H1 (cell line): ENCODE measurements around the gene PDC. TPM values are rescaled to one million over a fixed set of nuclear protein-coding genes. Genes with fewer than 3 reads are reported as not detected.

Source experiments
- CTCF ChIA-PET: fragments of 300-600 bp; sonication (Branson Sonifier 250); formaldehyde crosslinking; loops from one replicate; lab custom pipeline; 2021; ENCODE audit not compliant: partially characterized antibody; lab: Charles Lee
- POLR2A ChIA-PET: fragments of 300-600 bp; sonication (Branson Sonifier 250); formaldehyde crosslinking; loops from one replicate; lab custom pipeline; 2021; ENCODE audit warnings: inconsistent platforms; ENCODE audit not compliant: partially characterized antibody; lab: Charles Lee
- DNase-seq, 2 experiments: peaks; one replicate each; pipeline versions ENCODE4 v3.0.0 to v3.0.0-alpha.2; 2010 to 2022; ENCODE audit warnings: low spot score in 2 of 2, low read depth in 1 of 2, mixed read lengths in 1 of 2
- FAIRE-seq: peaks from 2 replicates; lab custom pipeline; 2011; peaks lifted over from hg19 to GRCh38; lab: Jason Lieb, UNC
- H2AFZ ChIP-seq: 2 replicates; pipeline ENCODE4 v1.8.1; 2012; ENCODE audit warnings: low read length, inconsistent platforms
- H2AK5ac ChIP-seq: 2 replicates; pipeline ENCODE4 v1.6.1; 2013; ENCODE audit warnings: low read depth, low read length
- H2BK120ac ChIP-seq: replicated peaks from 2 replicates; pipeline ENCODE3; 2013; ENCODE audit warnings: low read depth, low read length, inconsistent platforms
- H2BK12ac ChIP-seq: 2 replicates; pipeline ENCODE4 v1.6.1; 2013; ENCODE audit warnings: low read depth, low read length
- H2BK15ac ChIP-seq: 2 replicates; pipeline ENCODE4 v1.6.1; 2013; ENCODE audit warnings: low read length
- H2BK20ac ChIP-seq: 2 replicates; pipeline ENCODE4 v1.6.1; 2013; ENCODE audit warnings: low read length
- H2BK5ac ChIP-seq: 2 replicates; pipeline ENCODE4 v1.6.1; 2013; ENCODE audit warnings: low read depth, low read length
- H3K14ac ChIP-seq: 2 replicates; pipeline ENCODE4 v1.6.1; 2013; ENCODE audit warnings: inconsistent platforms; ENCODE audit not compliant: insufficient read length
- H3K18ac ChIP-seq: 2 replicates; pipeline ENCODE4 v1.6.1; 2013; ENCODE audit warnings: low read length; ENCODE audit errors: extremely low read depth
- H3K23ac ChIP-seq: 2 replicates; pipeline ENCODE4 v1.6.1; 2013; ENCODE audit warnings: inconsistent platforms; ENCODE audit not compliant: insufficient read length
- H3K23me2 ChIP-seq: 2 replicates; pipeline ENCODE4 v1.6.1; 2013; ENCODE audit warnings: low read depth, low read length
- H3K27ac ChIP-seq: 2 replicates; pipeline ENCODE4 v1.6.1; 2011; ENCODE audit warnings: low read depth, low read length, inconsistent platforms
- H3K27me3 ChIP-seq, 4 experiments: replicated peaks in 1 of 4; 1 replicate in 1 of 4; 2 replicates in 3 of 4; pipeline versions ENCODE4 v1.6.1 to v1.8.1; 2011 to 2013; ENCODE audit warnings: low read length in 3 of 4, mild to moderate bottlenecking in 3 of 4, inconsistent platforms in 2 of 4, mixed read lengths in 2 of 4, moderate library complexity in 1 of 4; ENCODE audit not compliant: control insufficient read depth in 3 of 4, insufficient read depth in 3 of 4; ENCODE audit errors: extremely low read depth in 1 of 4
- H3K36me3 ChIP-seq, 4 experiments: 2 replicates each; pipeline versions ENCODE4 v1.6.1 to v1.8.1; 2011 to 2013; ENCODE audit warnings: mild to moderate bottlenecking in 4 of 4, low read length in 3 of 4, moderate library complexity in 2 of 4, control low read depth in 1 of 4, inconsistent platforms in 1 of 4; ENCODE audit not compliant: insufficient read depth in 4 of 4, control insufficient read depth in 2 of 4
- H3K4ac ChIP-seq: replicated peaks from 2 replicates; pipeline ENCODE3; 2013; ENCODE audit warnings: low read length, low read depth, mixed read lengths, inconsistent platforms; ENCODE audit not compliant: insufficient read length
- H3K4me1 ChIP-seq, 4 experiments: replicated peaks in 1 of 4; 1 replicate in 1 of 4; 2 replicates in 3 of 4; pipeline versions ENCODE4 v1.6.1 to v1.8.1; 2011 to 2013; ENCODE audit warnings: low read length in 3 of 4, inconsistent platforms in 2 of 4, mixed read lengths in 1 of 4; ENCODE audit not compliant: insufficient read depth in 4 of 4, control insufficient read depth in 3 of 4
- H3K4me2 ChIP-seq, 2 experiments: 2 replicates each; pipeline versions ENCODE4 v1.6.1 to v1.8.1; 2011 to 2013; ENCODE audit warnings: low read depth in 2 of 2, low read length in 2 of 2, control low read depth in 1 of 2, inconsistent platforms in 1 of 2, mild to moderate bottlenecking in 1 of 2; ENCODE audit not compliant: insufficient read depth in 1 of 2
- H3K4me3 ChIP-seq, 4 experiments: fragments of 200-600, 300-600 bp in 1 of 4; sonication (generic), shearing (Covaris generic), sonication (Bioruptor Twin) in 1 of 4; 2 replicates each; pipeline versions ENCODE4 v1.5.1 to v1.8.1; 2011 to 2016; ENCODE audit warnings: low read length in 4 of 4, low read depth in 3 of 4, control low read depth in 2 of 4, inconsistent platforms in 2 of 4, mild to moderate bottlenecking in 2 of 4, mixed read lengths in 1 of 4, moderate library complexity in 1 of 4; ENCODE audit not compliant: insufficient read depth in 2 of 4; ENCODE audit errors: extremely low read depth in 1 of 4
- H3K56ac ChIP-seq: replicated peaks from 2 replicates; pipeline ENCODE3; 2013; ENCODE audit warnings: low read depth, mild to moderate bottlenecking, mixed read lengths, low read length, inconsistent platforms; ENCODE audit not compliant: insufficient read length
- H3K79me1 ChIP-seq: 2 replicates; pipeline ENCODE4 v1.6.1; 2013; ENCODE audit warnings: low read depth, low read length, control low read depth
- H3K79me2 ChIP-seq, 2 experiments: 2 replicates each; pipeline versions ENCODE4 v1.6.1 to v1.8.1; 2012 to 2013; ENCODE audit warnings: low read length in 2 of 2, mild to moderate bottlenecking in 2 of 2, inconsistent platforms in 1 of 2; ENCODE audit not compliant: insufficient read depth in 2 of 2, control insufficient read depth in 1 of 2
- H3K9ac ChIP-seq, 4 experiments: replicated peaks in 1 of 4; 1 replicate in 1 of 4; 2 replicates in 3 of 4; pipeline versions ENCODE4 v1.6.1 to v1.8.1; 2011 to 2013; ENCODE audit warnings: low read depth in 3 of 4, low read length in 3 of 4, control low read depth in 2 of 4, mild to moderate bottlenecking in 2 of 4, moderate library complexity in 2 of 4, inconsistent platforms in 1 of 4; ENCODE audit errors: extremely low read depth in 1 of 4
- H3K9me3 ChIP-seq, 2 experiments: 2 replicates each; pipeline versions ENCODE4 v1.6.1 to v1.8.1; 2012 to 2013; ENCODE audit warnings: mild to moderate bottlenecking in 2 of 2, moderate library complexity in 2 of 2, control low read depth in 1 of 2, inconsistent platforms in 1 of 2, low read depth in 1 of 2, low read length in 1 of 2, mixed read lengths in 1 of 2; ENCODE audit not compliant: insufficient read depth in 2 of 2
- H4K20me1 ChIP-seq, 2 experiments: replicated peaks in 1 of 2; 2 replicates each; pipeline versions ENCODE3 to v1.8.1; 2011 to 2013; ENCODE audit warnings: inconsistent platforms in 2 of 2, low read length in 2 of 2, mild to moderate bottlenecking in 1 of 2; ENCODE audit not compliant: insufficient read depth in 2 of 2, control insufficient read depth in 1 of 2
- H4K5ac ChIP-seq: 2 replicates; pipeline ENCODE4 v1.6.1; 2013; ENCODE audit warnings: low read length, low read depth, mixed read lengths, inconsistent platforms; ENCODE audit not compliant: insufficient read length
- H4K8ac ChIP-seq: 2 replicates; pipeline ENCODE4 v1.8.0; 2013; ENCODE audit warnings: mild to moderate bottlenecking, moderate library complexity, low read length, inconsistent platforms; ENCODE audit not compliant: insufficient read depth; ENCODE audit errors: extremely low read depth
- H4K91ac ChIP-seq: replicated peaks from 2 replicates; pipeline ENCODE3; 2013; ENCODE audit warnings: low read length, mixed read lengths, inconsistent platforms; ENCODE audit not compliant: insufficient read length
- BACH1 ChIP-seq: IDR thresholded peaks from 2 replicates; pipeline ENCODE4 v1.6.1; 2012; ENCODE audit warnings: low read length, improper control_type of control experiment
- BCL11A ChIP-seq, 2 experiments: IDR thresholded peaks; one replicate each; pipeline ENCODE4 v1.6.1; 2011; ENCODE audit warnings: low read depth in 2 of 2, low read length in 2 of 2, mild to moderate bottlenecking in 2 of 2
- CEBPB ChIP-seq: IDR thresholded peaks from 2 replicates; pipeline ENCODE4 v1.6.1; 2012; ENCODE audit warnings: low read depth, low read length
- CHD2 ChIP-seq: IDR thresholded peaks from 2 replicates; pipeline ENCODE4 v1.6.1; 2012; ENCODE audit warnings: low read length, improper control_type of control experiment
- HDAC6 ChIP-seq: IDR thresholded peaks from one replicate; pipeline ENCODE4 v1.7.1; 2012; ENCODE audit warnings: low read depth, mild to moderate bottlenecking, inconsistent platforms, low read length, moderate library complexity
- JUN ChIP-seq: IDR thresholded peaks from 2 replicates; pipeline ENCODE4 v1.6.1; 2011; ENCODE audit warnings: low read depth, mild to moderate bottlenecking, improper control_type of control experiment, low read length
- POU5F1 ChIP-seq: IDR thresholded peaks from 2 replicates; pipeline ENCODE4 v1.6.1; 2011; ENCODE audit warnings: low read depth, mild to moderate bottlenecking, low read length, moderate library complexity
- SIX5 ChIP-seq: IDR thresholded peaks from 2 replicates; pipeline ENCODE4 v1.6.1; 2011; ENCODE audit warnings: mild to moderate bottlenecking, low read depth, low read length
- SP1 ChIP-seq: IDR thresholded peaks from 2 replicates; pipeline ENCODE4 v1.6.1; 2011; ENCODE audit warnings: low read depth, low read length
- SUZ12 ChIP-seq: fragments of 200-600 bp; sonication (generic); IDR thresholded peaks from 2 replicates; pipeline ENCODE4 v1.6.1; 2012; ENCODE audit warnings: mild to moderate bottlenecking, inconsistent platforms, low read length, moderate library complexity, mixed read lengths
- TBP ChIP-seq: IDR thresholded peaks from 2 replicates; pipeline ENCODE4 v1.6.1; 2011; ENCODE audit warnings: low read depth, low read length, improper control_type of control experiment
- TCF12 ChIP-seq: IDR thresholded peaks from 2 replicates; pipeline ENCODE4 v1.6.1; 2011; ENCODE audit warnings: low read depth, mild to moderate bottlenecking, low read length
- TEAD4 ChIP-seq: IDR thresholded peaks from 2 replicates; pipeline ENCODE4 v1.6.1; 2012; ENCODE audit warnings: low read depth, low read length, inconsistent platforms, mixed read lengths
- ZNF274 ChIP-seq: IDR thresholded peaks from 2 replicates; pipeline ENCODE4 v1.7.0; 2012; ENCODE audit warnings: low read length, borderline replicate concordance; ENCODE audit errors: extremely low read depth
- WGBS, 2 experiments: shearing (Covaris generic) in 1 of 2; methylation state at CpG; one replicate each; pipeline versions ENCODE4 v1.1.6 to v1.1.7; 2013 to 2015; ENCODE audit warnings: low lambda C conversion rate in 2 of 2, mixed read lengths in 2 of 2, inconsistent platforms in 1 of 2, low coverage in 1 of 2, missing lambda C conversion rate in 1 of 2; ENCODE audit not compliant: insufficient replicate concordance in 2 of 2, insufficient coverage in 1 of 2, insufficient read length in 1 of 2; ENCODE audit errors: extremely low coverage in 1 of 2, missing lambda C conversion rate in 1 of 2; 5-methylcytosine and 5-hydroxymethylcytosine counted together
- polyA plus RNA-seq, 7 experiments: library from polyadenylated mRNA; depleted of rRNA in 3 of 7; stranded (reverse) in 5 of 7; unstranded in 2 of 7; fragments of >200 nt in 5 of 7; fragments of 200-250 nt in 2 of 7; gene quantifications; 1 replicate in 5 of 7; 2 replicates in 1 of 7; 4 replicates in 1 of 7; pipeline versions ENCODE4 v1.2.1 to v1.2.3, GENCODE V29; 2011 to 2013; ENCODE audit warnings: missing spikeins in 2 of 7, mixed read lengths in 2 of 7
- total RNA-seq: library from RNA; stranded (reverse); fragmentation: NEBNext Ultra II Directional; extraction: Animal tissue kit (Norgen Biotek cat#: 25700); gene quantifications from 2 replicates; pipeline ENCODE4 v1.2.1, GENCODE V29; 2021
- TF ChIP-seq, protein P1 (sequence below): IDR thresholded peaks from 2 replicates; pipeline ENCODE4 v1.6.1; 2012; ENCODE audit warnings: inconsistent platforms

The PDC gene
- total and polyA plus RNA-seq, 2 of the 8 experiments (the other 6 are each of a cell fraction or from before 2014, with no cell fraction given): not detected

DNA sequence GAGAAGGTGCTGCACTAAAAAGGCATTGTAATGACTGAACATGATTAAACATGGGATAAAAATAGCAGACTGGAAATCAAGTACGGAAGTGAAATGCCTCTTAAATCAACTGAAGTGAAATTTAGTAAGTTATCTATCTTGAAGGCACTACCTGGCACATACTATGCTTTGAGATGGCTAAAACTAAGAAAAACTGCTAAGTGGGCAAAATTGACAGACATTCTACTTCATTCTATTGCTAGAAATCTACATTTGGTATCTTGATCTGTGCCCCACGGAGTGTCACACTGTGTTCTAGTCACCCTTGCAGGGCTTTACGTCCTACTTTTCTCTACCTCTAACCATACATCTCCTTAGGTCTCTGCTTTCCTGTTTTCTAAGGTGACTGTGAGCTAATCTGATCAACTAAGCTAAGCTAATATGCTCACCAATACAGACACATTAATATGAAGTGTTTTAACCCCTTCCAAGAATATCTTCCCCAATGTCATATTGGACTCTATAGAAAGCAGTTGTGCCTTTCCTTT is 4.1 kb downstream of the PDC start:
- Histone ChIP-seq H3K79me2 (no peaks in the 10 kb centered on the region), H4K91ac (no peak overlapping the region), H3K23me2 (no peaks in the 10 kb centered on the region), H4K8ac (no peak overlapping the region), H3K4me2 (no peak overlapping the region), H3K27ac (no peak overlapping the region), H3K4ac (no peak overlapping the region), H3K9ac (no peak overlapping the region), H4K5ac (no peak overlapping the region), H3K14ac (no peak overlapping the region), H3K4me1 (no peaks in the 10 kb centered on the region), H3K36me3 (no peaks in the 10 kb centered on the region), H3K9me3 (no peaks in the 10 kb centered on the region), H2BK15ac (no peak overlapping the region), H3K79me1 (no peaks in the 10 kb centered on the region), H3K23ac (no peak overlapping the region), H2BK120ac (no peak overlapping the region), H2AK5ac (no peak overlapping the region), H2AFZ (no peak overlapping the region), H3K27me3 (no peaks in the 10 kb centered on the region), H4K20me1 (no peaks in the 10 kb centered on the region), H3K56ac (no peak overlapping the region), H2BK20ac (no peak overlapping the region), H2BK12ac (no peak overlapping the region), H2BK5ac (no peak overlapping the region), H3K18ac (no peak overlapping the region), H3K4me3 (no peak overlapping the region)
- POLR2A ChIA-PET: no interaction called here
- CTCF ChIA-PET: no interaction called here
- FAIRE-seq: no peak
- no peak for DNase-seq
- WGBS, 2 experiments: 84% methylated on average over 3 of the region's 3 CpGs; no CpG with 5 or more reads in 1 of the 2 experiments
- TF ChIP-seq HDAC6 (no peak), BCL11A (IDR thresholded peaks at IDR 0.05; ENCODE audit: low read depth in 2 of 2, low read length in 2 of 2) (no peak), TEAD4 (no peak), ZNF274 (no peak), TBP (no peak), CEBPB (no peak), TCF12 (no peak), POU5F1 (no peak), JUN (no peak), SP1 (no peak), SIX5 (no peak), BACH1 (no peak), SUZ12 (no peak), CHD2 (no peak)
- TF ChIP-seq, protein P1, sequence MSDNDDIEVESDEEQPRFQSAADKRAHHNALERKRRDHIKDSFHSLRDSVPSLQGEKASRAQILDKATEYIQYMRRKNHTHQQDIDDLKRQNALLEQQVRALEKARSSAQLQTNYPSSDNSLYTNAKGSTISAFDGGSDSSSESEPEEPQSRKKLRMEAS: no peak
